Measurements from ENCODE around the gene FLT4.
A peak's percentile ranks its signal among the peaks of the same experiment; 100 is the strongest.

The FLT4 gene

GRCh38 chr5:180606215-180606785, 43.1 kb downstream of the FLT4 start:
- no peak for DNase-seq (ENCODE audit: low spot score)

- DNase-seq (ENCODE audit: low spot score), result peak; percentile 75
Measured at GRCh38 chr5:180605554-180606214, 43.7 kb downstream of the FLT4 start.

GRCh38 chr5:180604271-180604670, 45.1 kb downstream of the FLT4 start:
- no peak for DNase-seq (ENCODE audit: low spot score)

- DNase-seq (ENCODE audit: low spot score), result no peak
Measured at GRCh38 chr5:180603076-180603594, 46.3 kb downstream of the FLT4 start.

- no peak for DNase-seq (ENCODE audit: low spot score)
Measured at GRCh38 chr5:180602481-180603075, 46.8 kb downstream of the FLT4 start.

GRCh38 chr5:180601591-180602480, 47.6 kb downstream of the FLT4 start:
- DNase-seq (ENCODE audit: low spot score), result peak; percentile 7

- DNase-seq (ENCODE audit: low spot score), result peak; percentile 8
Measured at GRCh38 chr5:180600554-180601041, 48.8 kb downstream of the FLT4 start.

- DNase-seq (ENCODE audit: low spot score), result peak; percentile 4
Measured at GRCh38 chr5:180599981-180600553, 49.3 kb downstream of the FLT4 start.

GRCh38 chr5:180599590-180599914, 49.8 kb downstream of the FLT4 start:
- DNase-seq (ENCODE audit: low spot score), result peak; percentile 4

- peak; percentile 2 for DNase-seq (ENCODE audit: low spot score)
Measured at GRCh38 chr5:180598797-180599589, 50.4 kb downstream of the FLT4 start.

- DNase-seq (ENCODE audit: low spot score), result peak; percentile 9
Measured at GRCh38 chr5:180598316-180598701, 51.1 kb downstream of the FLT4 start.

GRCh38 chr5:180596668-180597231, 52.6 kb downstream of the FLT4 start:
- peak; percentile 1 for DNase-seq (ENCODE audit: low spot score)

- DNase-seq (ENCODE audit: low spot score), result peak; percentile 2
Measured at GRCh38 chr5:180596115-180596667, 53.2 kb downstream of the FLT4 start.

- DNase-seq (ENCODE audit: low spot score), result peak; percentile 2
Measured at GRCh38 chr5:180595381-180596114, 53.9 kb downstream of the FLT4 start.

GRCh38 chr5:180595046-180595379, 54.4 kb downstream of the FLT4 start:
- no peak for DNase-seq (ENCODE audit: low spot score)

GRCh38 chr5:180594311-180595045, 54.9 kb downstream of the FLT4 start:
- no peak for DNase-seq (ENCODE audit: low spot score)

- DNase-seq (ENCODE audit: low spot score), result no peak
Measured at GRCh38 chr5:180593446-180594206, 55.8 kb downstream of the FLT4 start.

- no peak for DNase-seq (ENCODE audit: low spot score)
Measured at GRCh38 chr5:180592176-180592575, 57.2 kb downstream of the FLT4 start.
